ENCODE results near the gene SLC25A48.

SLC25A48 gene

GRCh38 chr5:135881244-135881643 lies 46.8 kb downstream of the SLC25A48 start:
- TF ChIP-seq CTCF (conservative IDR thresholded peaks at IDR 0.05; ENCODE audit: low read depth): no peak
- no peak for DNase-seq (ENCODE audit: low spot score)
- ChIA-PET POLR2A (ENCODE audit: low non-redundant PET) (no interaction called here), CTCF (interaction anchor here (0.8 kb wide), 1 partner anchor 330 kb away, joined by 4 read pairs; no protein-coding TSS in a partner anchor)
- no peak overlapping the region for H3K27ac ChIP-seq

- no peak for DNase-seq (ENCODE audit: low spot score)
- ChIA-PET POLR2A (ENCODE audit: low non-redundant PET) (no interaction called here), CTCF (interaction anchor here (0.9 to 1.4 kb wide), 2 partner anchors 293 to 330 kb away, joined by 4 to 5 read pairs; no protein-coding TSS in a partner anchor)
- no peak overlapping the region for H3K27ac ChIP-seq
- no peak for TF ChIP-seq CTCF (conservative IDR thresholded peaks at IDR 0.05; ENCODE audit: low read depth)
Observed at GRCh38 chr5:135881819-135882218, 47.4 kb downstream of the SLC25A48 start.

GRCh38 chr5:135883026-135883425 lies 48.6 kb downstream of the SLC25A48 start:
- POLR2A ChIA-PET (ENCODE audit: low non-redundant PET): no interaction called here
- no peak for TF ChIP-seq CTCF (conservative IDR thresholded peaks at IDR 0.05; ENCODE audit: low read depth)
- CTCF ChIA-PET: interaction anchor here (0.7 to 1.4 kb wide), 2 partner anchors 329 to 458 kb away, joined by 4 to 5 read pairs; no protein-coding TSS in a partner anchor

GRCh38 chr5:135883441-135883840 lies 49.0 kb downstream of the SLC25A48 start:
- CTCF ChIA-PET: interaction anchor here (0.7 to 1.4 kb wide), 2 partner anchors 329 to 459 kb away, joined by 4 to 5 read pairs; no protein-coding TSS in a partner anchor
- TF ChIP-seq CTCF (conservative IDR thresholded peaks at IDR 0.05; ENCODE audit: low read depth): no peak
- DNase-seq (ENCODE audit: low spot score): no peak
- POLR2A ChIA-PET (ENCODE audit: low non-redundant PET): no interaction called here
- H3K27ac ChIP-seq: no peak overlapping the region

More at GRCh38 chr5:135883026-135883425, 48.6 kb downstream of the SLC25A48 start:
- DNase-seq (ENCODE audit: low spot score): no peak
- H3K27ac ChIP-seq: no peak overlapping the region

- H3K27ac ChIP-seq: no peak overlapping the region
- ChIA-PET POLR2A (ENCODE audit: low non-redundant PET) (interaction anchor here (0.6 kb wide), 1 partner anchor 9 kb away, joined by 3 read pairs; no protein-coding TSS in a partner anchor), CTCF (interaction anchor here (0.6 to 1.0 kb wide), 3 partner anchors 9 to 327 kb away, joined by 3 to 9 read pairs (median 4); no protein-coding TSS in a partner anchor)
- TF ChIP-seq CTCF (conservative IDR thresholded peaks at IDR 0.05; ENCODE audit: low read depth): no peak
- DNase-seq (ENCODE audit: low spot score): no peak
Observed at GRCh38 chr5:135885031-135885430, 50.6 kb downstream of the SLC25A48 start.

GRCh38 chr5:135886136-135886535 lies 51.7 kb downstream of the SLC25A48 start:
- no peak for TF ChIP-seq CTCF (conservative IDR thresholded peaks at IDR 0.05; ENCODE audit: low read depth)
- ChIA-PET CTCF (interaction anchor here (0.5 to 0.8 kb wide), 7 partner anchors 14 to 290 kb away, joined by 3 to 10 read pairs (median 4); no protein-coding TSS in a partner anchor), POLR2A (ENCODE audit: low non-redundant PET) (no interaction called here)
- DNase-seq (ENCODE audit: low spot score): no peak
- H3K27ac ChIP-seq: no peak overlapping the region
